H1 (cell line): ENCODE results near the gene TAC4. TPM values are rescaled to one million over a fixed set of nuclear protein-coding genes. Genes with fewer than 3 reads are reported as not detected.

ENCODE experiments used
- CHD1 ChIP-seq: IDR thresholded peaks from 2 replicates; pipeline ENCODE4 v1.6.1; 2012; ENCODE audit warnings: low read depth, low read length, improper control_type of control experiment
- CTBP2 ChIP-seq: IDR thresholded peaks from 2 replicates; pipeline ENCODE4 v1.7.0; 2011; ENCODE audit warnings: borderline replicate concordance, mild to moderate bottlenecking, moderate library complexity, mixed read lengths, low read length; ENCODE audit not compliant: insufficient read depth, insufficient read length
- CTCF ChIP-seq, 3 experiments: IDR thresholded peaks; 1 replicate in 2 of 3; 2 replicates in 1 of 3; pipeline versions ENCODE4 v1.5.1 to v1.6.1; 2011; ENCODE audit warnings: low read length in 3 of 3, mild to moderate bottlenecking in 3 of 3, inconsistent platforms in 2 of 3, low read depth in 1 of 3, moderate library complexity in 1 of 3; ENCODE audit not compliant: insufficient read depth in 1 of 3; ENCODE audit errors: control extremely low read depth in 1 of 3
- HDAC6 ChIP-seq: IDR thresholded peaks from one replicate; pipeline ENCODE4 v1.7.1; 2012; ENCODE audit warnings: low read depth, mild to moderate bottlenecking, inconsistent platforms, low read length, moderate library complexity
- NRF1 ChIP-seq: IDR thresholded peaks from 2 replicates; pipeline ENCODE4 v1.6.1; 2011; ENCODE audit warnings: mild to moderate bottlenecking, low read depth, low read length, improper control_type of control experiment
- SUZ12 ChIP-seq: fragments of 200-600 bp; sonication (generic); IDR thresholded peaks from 2 replicates; pipeline ENCODE4 v1.6.1; 2012; ENCODE audit warnings: mild to moderate bottlenecking, inconsistent platforms, low read length, moderate library complexity, mixed read lengths
- polyA plus RNA-seq, 7 experiments: library from polyadenylated mRNA; depleted of rRNA in 3 of 7; stranded (reverse) in 5 of 7; unstranded in 2 of 7; fragments of >200 nt in 5 of 7; fragments of 200-250 nt in 2 of 7; gene quantifications; 1 replicate in 5 of 7; 2 replicates in 1 of 7; 4 replicates in 1 of 7; pipeline versions ENCODE4 v1.2.1 to v1.2.3, GENCODE V29; 2011 to 2013; ENCODE audit warnings: missing spikeins in 2 of 7, mixed read lengths in 2 of 7
- total RNA-seq: library from RNA; stranded (reverse); fragmentation: NEBNext Ultra II Directional; extraction: Animal tissue kit (Norgen Biotek cat#: 25700); gene quantifications from 2 replicates; pipeline ENCODE4 v1.2.1, GENCODE V29; 2021

TAC4 gene
- total and polyA plus RNA-seq, 2 of the 8 experiments (the other 6 are each of a cell fraction or from before 2014, with no cell fraction given), result 0.15 TPM; not detected in 1

GRCh38 chr17:49854126-49854525, 6.3 kb upstream of the TAC4 start (continued):
- TF ChIP-seq CTCF (IDR thresholded peaks at IDR 0.05; ENCODE audit: control extremely low read depth in 1 of 3, insufficient read depth in 1 of 3, low read depth in 1 of 3, low read length in 3 of 3) (no peak), SUZ12 (no peak), CHD1 (no peak), NRF1 (no peak), HDAC6 (no peak), CTBP2 (no peak)
